ENCODE results near the gene TGM3. TPM values are rescaled to one million over a fixed set of nuclear protein-coding genes. Genes with fewer than 3 reads are reported as not detected.

The TGM3 gene
- total RNA-seq, 2 donors from 2014 or later: 0.27 TPM; not detected in 1

DNA sequence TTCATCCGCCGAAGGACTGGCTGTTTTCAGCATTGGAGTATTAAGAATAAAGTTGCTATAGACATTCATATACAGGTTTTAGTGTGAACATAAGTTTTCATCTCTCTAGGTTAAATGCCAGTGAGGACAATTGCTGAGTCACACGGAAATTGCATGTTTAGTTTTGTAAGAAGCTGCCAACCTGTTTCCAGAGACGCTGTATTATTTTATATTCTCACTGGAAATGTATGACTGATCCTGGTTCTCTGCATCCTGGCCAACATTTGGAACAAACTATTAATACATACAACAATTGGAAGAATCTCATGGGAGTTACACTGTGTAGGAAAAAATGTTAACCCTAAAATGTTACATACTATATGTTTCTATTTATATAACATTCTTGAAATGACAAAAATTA is 68.2 kb downstream of the TGM3 start:
- H3K9me3 ChIP-seq: no peaks in the 10 kb centered on the region
- H3K4me3 ChIP-seq: no peak overlapping the region
- H3K36me3 ChIP-seq: no peaks in the 10 kb centered on the region
- no peaks in the 10 kb centered on the region for H3K4me1 ChIP-seq (ENCODE audit: control insufficient read depth in 1 of 2, low read depth in 2 of 2)
- DNase-seq (ENCODE audit: low spot score) (no peak), ATAC-seq (ENCODE audit: insufficient number of reproducible peaks, low FRiP score, low read depth) (no peak)
- H3K27me3 ChIP-seq (replicated peaks; ENCODE audit: insufficient read depth): no peaks in the 10 kb centered on the region
- no peak for TF ChIP-seq CTCF (IDR thresholded peaks at IDR 0.05)
- no peak overlapping the region for H3K27ac ChIP-seq

DNA sequence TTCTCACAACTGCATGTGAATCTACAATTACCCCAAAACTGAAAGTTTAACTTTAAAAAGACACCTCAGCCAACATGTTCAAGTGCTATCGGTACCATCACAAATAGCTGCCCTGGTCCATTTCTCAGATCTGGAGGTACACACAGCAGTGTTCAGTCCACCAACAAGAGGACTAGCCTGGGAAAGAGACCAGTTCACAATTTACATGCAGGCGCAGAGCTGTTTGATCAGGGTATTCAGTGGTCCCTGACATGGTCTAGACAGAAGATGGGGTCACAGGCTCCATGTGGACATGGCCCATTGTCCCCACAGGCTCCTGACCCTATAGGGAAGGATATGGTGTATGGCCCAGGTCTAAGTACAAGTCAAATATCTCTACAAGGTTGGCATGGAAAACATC is 69.3 kb downstream of the TGM3 start:
- Histone ChIP-seq H3K9me3 (no peaks in the 10 kb centered on the region), H3K4me3 (no peak overlapping the region), H3K27me3 (replicated peaks; ENCODE audit: insufficient read depth) (no peaks in the 10 kb centered on the region), H3K4me1 (ENCODE audit: control insufficient read depth in 1 of 2, low read depth in 2 of 2) (no peaks in the 10 kb centered on the region), H3K36me3 (no peaks in the 10 kb centered on the region), H3K27ac (no peak overlapping the region)
- DNase-seq (ENCODE audit: low spot score) (no peak), ATAC-seq (ENCODE audit: insufficient number of reproducible peaks, low FRiP score, low read depth) (no peak)
- TF ChIP-seq CTCF (IDR thresholded peaks at IDR 0.05): no peak

DNA sequence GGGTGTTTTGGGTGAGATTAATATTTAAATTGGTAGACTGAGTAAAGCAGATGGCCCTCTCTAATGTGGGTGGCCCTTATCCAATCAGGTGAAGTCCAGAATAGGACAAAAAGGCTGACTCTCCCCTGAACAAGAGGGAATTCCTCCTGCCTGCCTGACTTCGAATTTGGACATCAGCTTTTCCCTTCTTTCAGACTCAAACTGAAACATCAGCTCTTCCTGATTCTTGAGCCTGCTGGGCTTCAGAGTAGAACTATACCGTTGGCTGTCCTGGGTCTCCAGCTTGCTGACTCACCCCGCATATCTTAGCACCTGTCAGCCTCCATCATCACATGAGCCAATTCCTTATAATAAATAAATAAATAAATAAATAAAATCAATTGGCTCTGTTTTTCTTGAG is 69.9 kb downstream of the TGM3 start:
- Histone ChIP-seq H3K4me1 (ENCODE audit: control insufficient read depth in 1 of 2, low read depth in 2 of 2) (no peaks in the 10 kb centered on the region), H3K4me3 (no peak overlapping the region), H3K36me3 (no peaks in the 10 kb centered on the region), H3K27ac (no peak overlapping the region), H3K27me3 (replicated peaks; ENCODE audit: insufficient read depth) (no peaks in the 10 kb centered on the region), H3K9me3 (no peaks in the 10 kb centered on the region)
- DNase-seq (ENCODE audit: low spot score) (no peak), ATAC-seq (ENCODE audit: insufficient number of reproducible peaks, low FRiP score, low read depth) (no peak)
- TF ChIP-seq CTCF (IDR thresholded peaks at IDR 0.05): no peak

- H3K27me3 ChIP-seq (replicated peaks; ENCODE audit: insufficient read depth): no peaks in the 10 kb centered on the region
- DNase-seq (ENCODE audit: low spot score) (no peak), ATAC-seq (ENCODE audit: insufficient number of reproducible peaks, low FRiP score, low read depth) (no peak)
- H3K27ac ChIP-seq: no peak overlapping the region
- H3K9me3 ChIP-seq: no peaks in the 10 kb centered on the region
- TF ChIP-seq CTCF (IDR thresholded peaks at IDR 0.05): no peak
- H3K36me3 ChIP-seq: no peaks in the 10 kb centered on the region
- no peaks in the 10 kb centered on the region for H3K4me1 ChIP-seq (ENCODE audit: control insufficient read depth in 1 of 2, low read depth in 2 of 2)
- no peak overlapping the region for H3K4me3 ChIP-seq
These were observed 72.8 kb downstream of the TGM3 start for GRCh38 chr20:2368621-2369020.

GRCh38 chr20:2373098-2373497 is 77.3 kb downstream of the TGM3 start:
- H3K27me3 ChIP-seq (replicated peaks; ENCODE audit: insufficient read depth): no peaks in the 10 kb centered on the region

More at GRCh38 chr20:2373098-2373497, 77.3 kb downstream of the TGM3 start:
- Histone ChIP-seq H3K9me3 (no peaks in the 10 kb centered on the region), H3K4me1 (ENCODE audit: control insufficient read depth in 1 of 2, low read depth in 2 of 2) (no peaks in the 10 kb centered on the region), H3K27ac (no peak overlapping the region), H3K36me3 (no peaks in the 10 kb centered on the region), H3K4me3 (no peak overlapping the region)
- ATAC-seq (ENCODE audit: insufficient number of reproducible peaks, low FRiP score, low read depth) (no peak), DNase-seq (ENCODE audit: low spot score) (no peak)
- TF ChIP-seq CTCF (IDR thresholded peaks at IDR 0.05): no peak
